Activated CD8-positive, alpha-beta memory T cell treated with anti-CD3 and anti-CD28 coated beads, Interleukin-2, amount 50 U/mL, for 1 hour (primary cell): ENCODE results near the gene SLC9A4.

Source experiments
- DNase-seq: peaks from one replicate; pipeline ENCODE4 v3.0.0-alpha.2; 2020; ENCODE audit errors: extremely low read depth

Gene SLC9A4

GRCh38 chr2:102451968-102452367, 21.1 kb upstream of the SLC9A4 start:
- no peak for DNase-seq

GRCh38 chr2:102453501-102453900, 19.5 kb upstream of the SLC9A4 start:
- DNase-seq: no peak

- DNase-seq: no peak
Measured at GRCh38 chr2:102455061-102455670, 17.9 kb upstream of the SLC9A4 start.

- DNase-seq: no peak
Measured at GRCh38 chr2:102460467-102460866, 12.6 kb upstream of the SLC9A4 start.

- DNase-seq: no peak
Measured at GRCh38 chr2:102461188-102461587, 11.8 kb upstream of the SLC9A4 start.

- no peak for DNase-seq
Measured at GRCh38 chr2:102463160-102463559, 9.9 kb upstream of the SLC9A4 start.

GRCh38 chr2:102470168-102470567, 2.9 kb upstream of the SLC9A4 start:
- no peak for DNase-seq

GRCh38 chr2:102473631-102474030, 605 bp downstream of the SLC9A4 start:
- DNase-seq: no peak

GRCh38 chr2:102474785-102475184, 1.8 kb downstream of the SLC9A4 start:
- no peak for DNase-seq

GRCh38 chr2:102478686-102479470, 5.9 kb downstream of the SLC9A4 start:
- no peak for DNase-seq

GRCh38 chr2:102480285-102481195, 7.5 kb downstream of the SLC9A4 start:
- DNase-seq: no peak

- no peak for DNase-seq
Measured at GRCh38 chr2:102481931-102482330, 8.9 kb downstream of the SLC9A4 start.

- no peak for DNase-seq
Measured at GRCh38 chr2:102483086-102483485, 10.1 kb downstream of the SLC9A4 start.

GRCh38 chr2:102484310-102485061, 11.5 kb downstream of the SLC9A4 start:
- DNase-seq: no peak

- no peak for DNase-seq
Measured at GRCh38 chr2:102485147-102485785, 12.2 kb downstream of the SLC9A4 start.

GRCh38 chr2:102486941-102487702, 14.1 kb downstream of the SLC9A4 start:
- DNase-seq: no peak

GRCh38 chr2:102487761-102488462, 14.9 kb downstream of the SLC9A4 start:
- DNase-seq: no peak

- DNase-seq: no peak
Measured at GRCh38 chr2:102489646-102490045, 16.6 kb downstream of the SLC9A4 start.

- no peak for DNase-seq
Measured at GRCh38 chr2:102492006-102492405, 19.0 kb downstream of the SLC9A4 start.

GRCh38 chr2:102494570-102494969, 21.5 kb downstream of the SLC9A4 start:
- DNase-seq: no peak
